HG03571 (cell line): ENCODE measurements around the gene GRIN2D.

ENCODE experiments used
- ATAC-seq: cut with Tn5 transposase; IDR thresholded peaks from one replicate; pipeline ENCODE4 v1.9.1; 2021; ENCODE audit not compliant: unreplicated experiment

Gene GRIN2D

DNA sequence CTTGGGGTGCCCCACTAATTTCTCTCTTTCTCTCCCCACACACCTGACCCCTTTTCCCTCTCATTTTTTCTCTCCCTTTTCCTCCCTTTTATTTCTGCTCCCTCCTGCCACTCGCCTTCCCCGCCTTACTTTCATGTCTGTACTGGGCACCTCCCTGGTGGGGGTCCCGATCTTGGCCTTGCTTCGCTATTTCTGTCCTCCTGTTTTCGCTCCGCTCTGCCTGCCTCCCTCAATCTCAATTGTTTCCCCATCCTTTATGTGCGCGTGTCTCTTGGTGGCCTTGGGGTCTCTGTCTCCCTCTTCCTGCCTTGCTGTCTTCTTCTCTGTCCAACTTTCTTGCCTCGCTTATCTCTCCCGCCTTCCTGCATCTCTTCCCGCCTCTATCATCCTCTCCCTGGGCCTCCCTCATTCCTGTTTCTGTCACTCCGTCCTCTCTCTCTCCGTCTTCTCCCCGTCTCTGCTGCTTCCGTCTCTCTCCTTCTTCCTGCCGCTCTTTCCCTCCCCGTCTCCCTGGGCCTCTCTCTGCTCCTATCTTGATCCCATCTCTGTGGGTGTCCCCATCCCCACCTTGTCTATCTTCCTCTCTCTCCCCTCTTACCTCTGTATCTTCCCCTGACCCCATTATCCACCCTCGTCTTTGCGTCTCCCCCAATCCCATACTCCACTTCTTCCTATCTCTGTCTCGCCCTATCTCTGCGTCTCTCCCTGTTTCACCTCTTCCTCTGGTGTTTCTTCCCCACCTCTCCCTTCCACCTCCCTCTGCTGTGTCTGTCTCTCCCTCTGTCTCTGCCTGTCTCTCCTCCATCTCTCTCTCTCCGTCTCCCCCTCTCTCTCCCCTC is 4.0 kb downstream of the GRIN2D start:
- ATAC-seq, result no peak

DNA sequence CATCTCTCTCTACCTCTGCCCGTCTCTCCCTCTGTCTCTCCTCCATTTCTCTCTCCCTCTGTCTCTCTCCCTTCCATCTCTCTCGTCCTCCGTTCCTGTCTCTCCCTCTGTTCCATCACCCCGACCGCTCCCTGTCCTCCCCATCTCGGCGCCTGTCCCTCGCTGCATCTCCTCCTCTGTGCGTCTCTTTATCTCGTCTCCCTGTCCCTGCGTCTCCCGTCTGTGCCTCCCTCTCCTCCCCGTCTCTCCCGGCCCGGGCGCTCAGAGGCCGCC is 4.6 kb downstream of the GRIN2D start:
- ATAC-seq, result no peak

DNA sequence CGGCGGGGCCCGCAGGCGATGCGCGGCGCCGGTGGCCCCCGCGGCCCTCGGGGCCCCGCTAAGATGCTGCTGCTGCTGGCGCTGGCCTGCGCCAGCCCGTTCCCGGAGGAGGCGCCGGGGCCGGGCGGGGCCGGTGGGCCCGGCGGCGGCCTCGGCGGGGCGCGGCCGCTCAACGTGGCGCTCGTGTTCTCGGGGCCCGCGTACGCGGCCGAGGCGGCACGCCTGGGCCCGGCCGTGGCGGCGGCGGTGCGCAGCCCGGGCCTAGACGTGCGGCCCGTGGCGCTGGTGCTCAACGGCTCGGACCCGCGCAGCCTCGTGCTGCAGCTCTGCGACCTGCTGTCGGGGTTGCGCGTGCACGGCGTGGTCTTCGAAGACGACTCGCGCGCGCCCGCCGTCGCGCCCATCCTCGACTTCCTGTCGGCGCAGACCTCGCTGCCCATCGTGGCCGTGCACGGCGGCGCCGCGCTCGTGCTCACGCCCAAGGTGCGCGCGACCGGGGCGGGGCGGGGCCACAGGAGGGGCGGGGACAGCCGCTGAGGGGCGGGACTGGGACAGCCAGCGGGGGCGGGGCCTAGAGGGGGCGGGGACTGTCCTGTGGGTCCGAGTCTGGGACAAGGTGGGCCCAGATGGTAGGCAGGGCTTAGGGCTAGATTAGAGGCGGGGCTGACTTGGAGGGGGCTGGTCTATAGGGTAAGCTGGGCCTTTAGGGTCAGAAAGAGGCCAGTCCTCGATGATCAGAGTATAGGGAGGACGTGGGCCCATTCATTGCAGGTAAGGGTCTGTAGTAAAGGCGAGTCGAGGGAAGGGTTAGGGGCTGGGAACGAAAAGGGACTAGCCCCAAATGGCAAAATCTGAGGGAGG is 5.1 kb downstream of the GRIN2D start:
- no peak for ATAC-seq

DNA sequence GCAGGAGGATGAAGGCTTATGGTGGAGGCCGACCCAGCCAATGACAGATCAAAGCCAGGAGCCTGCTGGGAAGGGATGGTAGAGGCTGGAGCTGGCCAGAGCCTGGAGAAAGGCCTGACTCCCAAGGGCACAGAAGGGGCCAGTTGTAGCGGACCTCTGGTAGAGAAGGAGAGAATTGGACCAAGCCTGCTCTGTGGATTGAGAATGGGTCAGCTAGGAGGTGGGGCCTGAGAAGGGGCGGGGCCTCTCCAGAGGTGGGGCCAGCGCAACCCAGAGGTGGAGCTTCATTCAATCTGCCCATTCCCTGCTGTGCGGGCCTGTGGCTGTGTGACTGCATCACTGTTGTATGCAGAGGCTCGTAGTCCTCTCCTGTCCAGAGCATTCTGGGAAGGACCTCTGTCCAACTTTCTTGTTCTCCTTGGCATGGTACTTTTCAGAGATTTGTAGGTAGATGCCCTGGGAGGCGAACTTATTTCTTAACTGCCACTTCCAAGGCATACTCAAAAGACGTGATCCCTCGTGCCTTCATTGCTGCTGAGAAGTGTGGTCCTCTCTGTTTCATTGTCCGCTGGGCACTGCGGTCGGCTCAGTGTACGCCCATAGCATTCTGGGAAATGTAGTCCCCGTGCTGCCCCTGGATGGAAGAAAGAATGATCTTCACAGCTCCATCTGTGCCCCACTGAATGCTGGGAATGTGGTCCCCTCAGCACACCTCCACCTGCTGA is 6.7 kb downstream of the GRIN2D start:
- ATAC-seq, result no peak

DNA sequence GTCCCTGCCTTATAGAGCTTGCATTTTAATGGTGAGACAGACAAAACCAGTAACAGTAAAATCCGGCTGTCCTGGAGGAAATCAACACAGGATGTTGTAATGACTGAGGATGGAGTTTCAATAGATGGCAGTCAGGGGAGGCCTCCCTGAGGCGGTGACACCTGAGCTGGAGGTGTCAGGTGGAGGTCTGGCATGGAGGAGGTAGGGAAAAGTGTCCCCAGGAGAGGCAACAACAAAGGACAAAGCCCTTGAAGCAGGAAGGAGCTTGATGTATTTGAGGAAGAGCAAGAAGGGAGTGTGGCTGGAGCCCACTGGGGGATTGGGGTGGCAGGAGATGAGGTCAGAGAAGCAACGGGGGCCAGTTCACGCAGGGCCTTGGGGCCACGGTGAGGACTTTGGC is 7.8 kb downstream of the GRIN2D start:
- no peak for ATAC-seq

DNA sequence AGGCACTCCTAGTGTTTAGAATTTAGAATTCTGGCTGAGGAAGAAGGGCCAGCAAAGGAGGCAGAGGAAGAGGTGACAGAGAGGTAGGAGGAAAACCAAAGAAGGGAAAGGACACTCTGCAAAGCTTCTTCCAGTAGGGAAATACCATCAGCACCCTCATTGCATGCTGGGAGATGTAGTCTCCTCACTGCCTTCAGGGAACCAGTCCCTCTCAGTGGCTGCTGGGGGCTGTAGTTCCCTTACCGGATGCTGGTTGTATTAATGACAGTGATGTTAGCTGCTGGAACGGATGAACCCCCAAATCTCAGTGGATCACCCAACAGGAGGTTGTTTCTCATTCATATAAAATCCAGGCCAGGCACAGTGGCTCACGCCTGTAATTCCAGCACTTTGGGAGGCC is 10.1 kb downstream of the GRIN2D start:
- ATAC-seq, result no peak

DNA sequence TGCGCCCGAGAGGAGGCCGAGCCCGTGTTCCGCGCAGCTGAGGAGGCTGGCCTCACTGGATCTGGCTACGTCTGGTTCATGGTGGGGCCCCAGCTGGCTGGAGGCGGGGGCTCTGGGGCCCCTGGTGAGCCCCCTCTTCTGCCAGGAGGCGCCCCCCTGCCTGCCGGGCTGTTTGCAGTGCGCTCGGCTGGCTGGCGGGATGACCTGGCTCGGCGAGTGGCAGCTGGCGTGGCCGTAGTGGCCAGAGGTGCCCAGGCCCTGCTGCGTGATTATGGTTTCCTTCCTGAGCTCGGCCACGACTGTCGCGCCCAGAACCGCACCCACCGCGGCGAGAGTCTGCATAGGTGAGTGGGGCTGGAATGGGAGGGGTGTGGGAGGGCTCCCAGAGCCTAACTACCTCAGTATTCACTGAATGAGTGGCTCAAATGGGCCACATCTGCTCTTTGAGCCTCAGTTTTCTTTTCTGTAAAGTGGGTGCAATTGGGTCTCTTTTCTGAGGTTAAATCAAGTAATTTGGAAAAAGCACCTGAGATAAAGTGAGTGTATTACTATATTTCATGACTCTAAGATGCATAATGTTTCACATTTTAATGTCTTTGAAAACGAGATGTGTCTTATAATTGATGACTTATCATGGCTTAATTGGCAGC is 11.7 kb downstream of the GRIN2D start:
- ATAC-seq, result no peak

DNA sequence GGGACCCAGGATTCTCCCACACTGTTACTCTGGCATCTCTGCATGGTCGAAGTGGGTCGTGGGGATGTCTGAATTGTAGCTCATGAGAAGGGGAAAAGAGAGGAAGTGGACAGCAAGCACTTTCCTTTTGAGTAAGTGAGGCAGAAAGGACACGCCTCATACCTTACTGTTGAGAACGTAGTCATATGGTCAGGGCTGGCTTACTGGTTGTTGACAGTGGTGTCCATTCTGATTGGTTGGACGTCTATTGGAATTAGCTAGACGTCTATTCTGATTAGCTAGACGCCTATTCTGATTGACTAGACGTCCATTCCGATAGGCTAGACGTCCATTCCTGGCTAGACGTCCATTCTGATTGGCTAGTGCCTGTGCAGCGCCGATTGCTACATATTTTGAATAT is 12.4 kb downstream of the GRIN2D start:
- ATAC-seq, result no peak

DNA sequence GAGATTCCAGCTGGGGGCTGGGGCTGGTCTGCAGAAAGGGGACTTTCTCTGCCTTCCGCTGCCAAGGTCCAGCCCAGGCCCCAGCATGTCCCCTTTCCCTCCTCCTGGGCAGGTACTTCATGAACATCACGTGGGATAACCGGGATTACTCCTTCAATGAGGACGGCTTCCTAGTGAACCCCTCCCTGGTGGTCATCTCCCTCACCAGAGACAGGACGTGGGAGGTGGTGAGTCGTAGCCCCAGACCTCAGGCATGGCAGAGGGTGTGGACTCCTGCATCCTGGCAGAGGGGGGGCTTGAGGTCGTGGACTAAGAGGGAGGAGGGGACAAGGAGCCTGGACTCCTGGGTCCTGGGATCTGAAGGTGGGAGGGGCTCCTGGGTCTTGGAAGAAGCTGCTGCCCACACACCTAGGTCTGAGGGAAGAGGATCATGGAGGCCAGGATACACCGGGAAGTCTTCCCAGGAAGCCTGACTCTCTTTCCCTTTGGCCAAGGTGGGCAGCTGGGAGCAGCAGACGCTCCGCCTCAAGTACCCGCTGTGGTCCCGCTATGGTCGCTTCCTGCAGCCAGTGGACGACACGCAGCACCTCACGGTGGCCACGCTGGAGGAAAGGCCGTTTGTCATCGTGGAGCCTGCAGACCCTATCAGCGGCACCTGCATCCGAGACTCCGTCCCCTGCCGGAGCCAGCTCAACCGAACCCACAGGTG is 20.6 kb downstream of the GRIN2D start:
- no peak for ATAC-seq

DNA sequence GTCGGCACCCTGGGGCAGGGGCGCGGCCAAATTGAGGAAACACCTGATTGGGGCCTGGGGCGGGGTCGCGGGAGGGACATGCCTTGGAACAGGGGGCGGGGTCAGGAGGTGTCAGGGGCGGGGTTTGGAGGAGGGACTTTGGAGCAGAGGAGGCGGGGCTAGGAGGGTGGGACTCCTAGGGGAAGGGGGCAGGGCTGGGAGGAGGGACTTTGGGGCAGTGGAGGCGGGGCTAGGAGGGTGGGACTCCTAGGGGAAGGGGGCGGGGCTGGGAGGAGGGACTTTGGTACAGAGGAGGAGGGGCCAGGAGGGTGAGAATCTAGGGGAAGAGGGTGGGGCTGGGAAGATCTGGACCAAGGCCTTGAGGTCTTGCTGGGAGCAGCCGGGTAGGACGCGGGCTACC is 21.9 kb downstream of the GRIN2D start:
- ATAC-seq, result no peak

DNA sequence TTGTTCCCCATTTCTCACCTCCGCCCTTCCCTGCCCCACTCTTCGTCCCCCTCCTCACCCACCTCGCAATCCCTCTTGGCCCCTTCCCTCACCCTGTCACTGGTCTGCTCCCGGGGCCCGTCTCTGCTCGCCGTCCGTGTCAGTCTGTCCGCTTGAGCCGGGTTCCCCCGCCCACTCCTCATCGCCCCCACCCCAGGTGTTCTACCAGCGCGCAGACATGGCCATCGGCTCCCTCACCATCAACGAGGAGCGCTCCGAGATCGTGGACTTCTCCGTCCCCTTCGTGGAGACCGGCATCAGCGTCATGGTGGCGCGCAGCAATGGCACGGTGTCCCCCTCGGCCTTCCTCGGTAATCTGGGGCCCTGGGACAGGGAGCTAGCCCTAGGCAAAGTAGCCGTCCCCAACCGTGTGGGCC is 22.3 kb downstream of the GRIN2D start:
- no peak for ATAC-seq

DNA sequence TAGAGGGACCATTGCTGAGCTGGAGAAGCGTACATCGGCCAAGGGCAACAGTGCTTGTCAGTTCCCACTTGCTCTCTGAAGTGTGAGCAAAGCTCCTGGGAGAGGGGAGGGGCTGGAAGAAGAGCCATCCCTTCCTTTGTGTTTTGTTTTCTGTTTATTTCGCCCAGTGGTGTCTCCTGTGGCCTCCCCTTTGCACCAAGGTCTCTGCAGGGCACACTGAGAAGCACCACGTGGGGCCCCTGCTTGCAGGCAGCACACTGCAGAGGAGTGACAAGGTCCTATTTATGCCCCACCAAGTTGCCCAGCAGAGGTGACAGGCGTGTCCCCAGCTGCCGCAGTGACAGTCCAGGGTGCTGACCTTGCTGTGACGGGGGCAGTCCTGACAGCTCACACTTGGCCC is 24.0 kb downstream of the GRIN2D start:
- ATAC-seq, result no peak

DNA sequence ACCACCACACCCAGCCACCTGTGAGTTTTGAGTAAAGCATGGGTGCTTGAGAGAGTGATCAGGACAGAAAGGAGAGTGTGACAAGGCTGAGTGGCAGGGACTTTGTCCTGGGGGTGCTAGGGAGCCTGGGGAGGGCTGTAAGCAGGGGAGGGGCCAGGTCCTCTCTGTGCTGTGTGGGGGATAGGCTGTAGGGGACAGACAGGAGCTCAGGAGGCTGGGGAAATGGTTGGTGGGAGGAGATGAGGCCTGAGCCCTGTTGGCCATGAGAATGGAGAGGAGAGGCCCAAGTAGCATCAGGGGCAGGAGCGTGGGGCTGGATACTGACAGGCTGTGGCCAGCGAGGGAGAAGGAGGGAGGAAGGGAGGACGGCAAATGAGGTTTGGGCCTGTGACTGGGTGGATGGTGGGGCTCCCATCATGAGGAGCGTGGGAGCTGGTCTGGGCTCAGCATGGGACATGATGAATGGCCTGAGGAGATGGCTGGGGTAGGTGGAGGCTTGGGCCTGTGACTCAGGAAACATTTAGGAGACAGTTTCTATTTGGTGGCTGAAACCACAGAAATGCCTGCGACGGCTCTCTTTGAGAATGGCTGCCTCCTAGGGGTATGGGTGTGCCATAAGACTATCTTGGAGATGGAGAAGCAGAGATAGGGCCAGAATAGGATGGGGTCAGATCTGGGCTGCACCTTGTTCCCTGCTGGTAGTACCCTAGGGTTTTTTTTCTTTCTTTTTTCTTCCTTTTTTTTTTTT is 25.0 kb downstream of the GRIN2D start:
- no peak for ATAC-seq

DNA sequence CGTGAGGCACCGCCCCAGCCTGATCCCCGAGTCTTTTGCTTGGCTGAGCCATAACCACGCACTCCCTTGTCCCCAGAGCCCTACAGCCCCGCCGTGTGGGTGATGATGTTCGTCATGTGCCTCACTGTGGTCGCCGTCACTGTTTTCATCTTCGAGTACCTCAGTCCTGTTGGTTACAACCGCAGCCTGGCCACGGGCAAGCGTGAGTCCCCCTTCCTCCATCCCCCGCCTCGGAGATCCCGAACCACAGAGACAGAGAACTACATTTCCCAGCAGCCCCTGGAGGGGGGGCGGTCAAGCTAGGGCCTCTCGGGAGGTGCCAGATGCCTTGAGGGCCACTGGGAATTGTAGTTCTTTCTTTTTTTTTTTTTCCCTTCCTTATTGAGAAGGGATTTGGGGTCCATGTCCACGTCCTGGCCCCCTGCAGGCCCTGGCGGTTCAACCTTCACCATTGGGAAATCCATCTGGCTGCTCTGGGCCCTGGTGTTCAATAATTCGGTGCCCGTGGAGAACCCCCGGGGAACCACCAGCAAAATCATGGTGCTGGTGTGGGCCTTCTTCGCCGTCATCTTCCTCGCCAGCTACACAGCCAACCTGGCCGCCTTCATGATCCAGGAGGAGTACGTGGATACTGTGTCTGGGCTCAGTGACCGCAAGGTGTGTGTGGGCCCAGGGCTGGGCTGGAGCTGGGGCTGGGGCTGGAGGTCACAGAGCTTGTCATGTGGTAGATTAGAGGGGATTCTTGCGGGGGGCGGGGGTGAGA is 25.9 kb downstream of the GRIN2D start:
- ATAC-seq, result peak; percentile 66

DNA sequence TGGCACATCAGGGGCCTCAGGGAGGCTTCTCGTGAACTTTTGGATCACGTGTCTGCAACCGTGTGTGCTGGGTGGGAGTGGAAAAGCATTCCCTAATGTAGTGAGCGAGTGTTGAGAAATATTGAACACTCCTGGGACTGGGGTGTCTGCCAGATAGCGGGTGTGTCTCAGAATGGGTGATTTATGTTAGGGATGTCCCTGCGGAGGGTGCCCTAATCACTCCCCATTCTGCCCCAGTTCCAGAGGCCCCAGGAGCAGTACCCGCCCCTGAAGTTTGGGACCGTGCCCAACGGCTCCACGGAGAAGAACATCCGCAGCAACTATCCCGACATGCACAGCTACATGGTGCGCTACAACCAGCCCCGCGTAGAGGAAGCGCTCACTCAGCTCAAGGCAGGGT is 28.1 kb downstream of the GRIN2D start:
- ATAC-seq, result no peak

DNA sequence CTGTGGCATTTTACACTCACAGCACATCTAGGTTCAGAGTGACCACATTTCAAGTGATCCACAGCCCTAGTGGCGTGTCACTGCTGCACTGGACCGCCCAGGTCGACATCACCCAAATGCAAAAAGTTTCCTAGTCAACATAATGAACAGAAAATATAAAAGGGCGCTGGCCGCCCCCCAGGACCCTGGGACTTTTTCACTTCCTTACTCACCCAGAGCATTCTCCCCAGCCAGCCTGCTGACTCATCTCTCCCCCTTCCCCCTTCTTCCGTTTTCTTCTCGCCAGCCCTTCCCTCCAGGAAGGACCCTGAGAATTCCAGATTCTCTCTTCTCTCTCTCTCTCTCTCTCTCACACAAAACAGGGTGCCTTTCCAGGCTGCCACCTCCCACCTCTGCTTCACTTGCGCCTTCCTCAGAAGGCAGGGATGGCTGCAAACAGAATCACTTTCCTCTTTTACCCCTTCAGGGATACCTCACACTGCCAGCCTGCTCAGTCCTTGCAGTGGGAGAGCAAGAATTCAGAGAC is 31.3 kb downstream of the GRIN2D start:
- ATAC-seq, result no peak

DNA sequence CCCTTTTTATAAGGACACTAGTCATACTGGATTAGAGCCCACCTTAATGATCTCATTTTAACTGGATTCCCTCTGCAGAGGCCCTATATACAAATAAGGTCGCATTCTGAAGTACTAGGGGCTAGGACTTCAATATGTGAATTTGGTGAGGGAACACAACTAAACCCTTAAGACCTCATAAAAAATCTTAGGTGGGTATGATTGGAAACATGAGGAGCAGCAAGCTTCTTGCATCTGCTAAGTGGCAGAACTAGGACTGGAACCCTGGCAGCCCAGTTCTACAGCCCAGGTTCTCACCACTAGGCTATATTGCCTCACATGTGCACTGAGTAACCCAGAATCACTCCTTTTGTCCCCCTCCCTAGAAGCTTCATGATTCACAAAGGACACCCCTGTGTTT is 35.2 kb downstream of the GRIN2D start:
- ATAC-seq, result no peak

DNA sequence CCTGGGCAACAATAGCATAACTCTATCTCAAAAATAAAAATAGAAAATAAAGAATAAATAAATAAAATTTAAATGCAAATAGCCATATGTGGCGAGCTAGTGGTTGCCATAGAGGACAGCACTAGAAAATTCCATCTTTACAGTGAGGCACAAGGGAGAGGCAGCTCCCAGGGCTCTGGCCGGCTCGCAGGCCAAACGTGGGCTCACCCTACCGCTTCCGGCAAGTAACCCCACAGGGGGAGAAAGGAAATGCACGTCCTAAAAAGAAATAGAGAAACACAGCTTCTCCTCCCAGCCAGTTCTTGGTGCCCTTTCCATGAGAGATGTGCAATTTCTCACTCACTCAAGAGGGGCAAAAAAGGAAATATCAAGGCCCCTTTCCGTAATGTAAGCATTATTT is 39.9 kb downstream of the GRIN2D start:
- ATAC-seq, result no peak

DNA sequence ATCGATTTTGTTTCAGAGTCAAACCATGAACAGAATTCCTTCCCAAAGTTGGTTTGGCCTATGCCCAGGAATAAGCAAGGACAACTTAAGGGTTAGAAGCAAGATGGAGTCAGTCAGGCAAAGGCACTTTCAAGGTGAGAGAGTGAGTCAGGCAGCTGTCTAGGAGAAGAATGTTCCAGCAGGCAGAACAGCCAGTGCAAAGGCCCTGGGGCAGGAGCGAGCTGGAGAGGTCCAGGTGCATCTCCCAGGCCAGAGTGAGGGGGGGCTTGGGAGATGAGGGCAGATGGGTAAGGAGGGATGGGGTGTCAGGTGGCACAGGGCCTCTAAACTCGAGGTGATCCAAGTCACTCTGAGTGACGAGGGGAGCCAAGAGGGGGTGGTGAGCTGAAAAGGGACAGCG is 43.1 kb downstream of the GRIN2D start:
- no peak for ATAC-seq
